H1 (cell line): ENCODE results near the gene FARSB. TPM values are rescaled to one million over a fixed set of nuclear protein-coding genes. Genes with fewer than 3 reads are reported as not detected.
A peak's percentile ranks its signal among the peaks of the same experiment; 100 is the strongest.

ENCODE experiments used
- CTCF ChIA-PET: fragments of 300-600 bp; sonication (Branson Sonifier 250); formaldehyde crosslinking; loops from one replicate; lab custom pipeline; 2021; ENCODE audit not compliant: partially characterized antibody; lab: Charles Lee
- POLR2A ChIA-PET: fragments of 300-600 bp; sonication (Branson Sonifier 250); formaldehyde crosslinking; loops from one replicate; lab custom pipeline; 2021; ENCODE audit warnings: inconsistent platforms; ENCODE audit not compliant: partially characterized antibody; lab: Charles Lee
- DNase-seq, 2 experiments: peaks; one replicate each; pipeline versions ENCODE4 v3.0.0 to v3.0.0-alpha.2; 2010 to 2022; ENCODE audit warnings: low spot score in 2 of 2, low read depth in 1 of 2, mixed read lengths in 1 of 2
- FAIRE-seq: peaks from 2 replicates; lab custom pipeline; 2011; peaks lifted over from hg19 to GRCh38; lab: Jason Lieb, UNC
- H2AFZ ChIP-seq: 2 replicates; pipeline ENCODE4 v1.8.1; 2012; ENCODE audit warnings: low read length, inconsistent platforms
- H2AK5ac ChIP-seq: 2 replicates; pipeline ENCODE4 v1.6.1; 2013; ENCODE audit warnings: low read depth, low read length
- H2BK120ac ChIP-seq: replicated peaks from 2 replicates; pipeline ENCODE3; 2013; ENCODE audit warnings: low read depth, low read length, inconsistent platforms
- H2BK12ac ChIP-seq: 2 replicates; pipeline ENCODE4 v1.6.1; 2013; ENCODE audit warnings: low read depth, low read length
- H2BK15ac ChIP-seq: 2 replicates; pipeline ENCODE4 v1.6.1; 2013; ENCODE audit warnings: low read length
- H2BK20ac ChIP-seq: 2 replicates; pipeline ENCODE4 v1.6.1; 2013; ENCODE audit warnings: low read length
- H2BK5ac ChIP-seq: 2 replicates; pipeline ENCODE4 v1.6.1; 2013; ENCODE audit warnings: low read depth, low read length
- H3K14ac ChIP-seq: 2 replicates; pipeline ENCODE4 v1.6.1; 2013; ENCODE audit warnings: inconsistent platforms; ENCODE audit not compliant: insufficient read length
- H3K18ac ChIP-seq: 2 replicates; pipeline ENCODE4 v1.6.1; 2013; ENCODE audit warnings: low read length; ENCODE audit errors: extremely low read depth
- H3K23ac ChIP-seq: 2 replicates; pipeline ENCODE4 v1.6.1; 2013; ENCODE audit warnings: inconsistent platforms; ENCODE audit not compliant: insufficient read length
- H3K23me2 ChIP-seq: 2 replicates; pipeline ENCODE4 v1.6.1; 2013; ENCODE audit warnings: low read depth, low read length
- H3K27ac ChIP-seq: 2 replicates; pipeline ENCODE4 v1.6.1; 2011; ENCODE audit warnings: low read depth, low read length, inconsistent platforms
- H3K27me3 ChIP-seq, 4 experiments: replicated peaks in 1 of 4; 1 replicate in 1 of 4; 2 replicates in 3 of 4; pipeline versions ENCODE4 v1.6.1 to v1.8.1; 2011 to 2013; ENCODE audit warnings: low read length in 3 of 4, mild to moderate bottlenecking in 3 of 4, inconsistent platforms in 2 of 4, mixed read lengths in 2 of 4, moderate library complexity in 1 of 4; ENCODE audit not compliant: control insufficient read depth in 3 of 4, insufficient read depth in 3 of 4; ENCODE audit errors: extremely low read depth in 1 of 4
- H3K36me3 ChIP-seq, 4 experiments: 2 replicates each; pipeline versions ENCODE4 v1.6.1 to v1.8.1; 2011 to 2013; ENCODE audit warnings: mild to moderate bottlenecking in 4 of 4, low read length in 3 of 4, moderate library complexity in 2 of 4, control low read depth in 1 of 4, inconsistent platforms in 1 of 4; ENCODE audit not compliant: insufficient read depth in 4 of 4, control insufficient read depth in 2 of 4
- H3K4ac ChIP-seq: replicated peaks from 2 replicates; pipeline ENCODE3; 2013; ENCODE audit warnings: low read length, low read depth, mixed read lengths, inconsistent platforms; ENCODE audit not compliant: insufficient read length
- H3K4me1 ChIP-seq, 4 experiments: replicated peaks in 1 of 4; 1 replicate in 1 of 4; 2 replicates in 3 of 4; pipeline versions ENCODE4 v1.6.1 to v1.8.1; 2011 to 2013; ENCODE audit warnings: low read length in 3 of 4, inconsistent platforms in 2 of 4, mixed read lengths in 1 of 4; ENCODE audit not compliant: insufficient read depth in 4 of 4, control insufficient read depth in 3 of 4
- H3K4me2 ChIP-seq, 2 experiments: 2 replicates each; pipeline versions ENCODE4 v1.6.1 to v1.8.1; 2011 to 2013; ENCODE audit warnings: low read depth in 2 of 2, low read length in 2 of 2, control low read depth in 1 of 2, inconsistent platforms in 1 of 2, mild to moderate bottlenecking in 1 of 2; ENCODE audit not compliant: insufficient read depth in 1 of 2
- H3K4me3 ChIP-seq, 4 experiments: fragments of 200-600, 300-600 bp in 1 of 4; sonication (generic), shearing (Covaris generic), sonication (Bioruptor Twin) in 1 of 4; 2 replicates each; pipeline versions ENCODE4 v1.5.1 to v1.8.1; 2011 to 2016; ENCODE audit warnings: low read length in 4 of 4, low read depth in 3 of 4, control low read depth in 2 of 4, inconsistent platforms in 2 of 4, mild to moderate bottlenecking in 2 of 4, mixed read lengths in 1 of 4, moderate library complexity in 1 of 4; ENCODE audit not compliant: insufficient read depth in 2 of 4; ENCODE audit errors: extremely low read depth in 1 of 4
- H3K56ac ChIP-seq: replicated peaks from 2 replicates; pipeline ENCODE3; 2013; ENCODE audit warnings: low read depth, mild to moderate bottlenecking, mixed read lengths, low read length, inconsistent platforms; ENCODE audit not compliant: insufficient read length
- H3K79me1 ChIP-seq: 2 replicates; pipeline ENCODE4 v1.6.1; 2013; ENCODE audit warnings: low read depth, low read length, control low read depth
- H3K79me2 ChIP-seq, 2 experiments: 2 replicates each; pipeline versions ENCODE4 v1.6.1 to v1.8.1; 2012 to 2013; ENCODE audit warnings: low read length in 2 of 2, mild to moderate bottlenecking in 2 of 2, inconsistent platforms in 1 of 2; ENCODE audit not compliant: insufficient read depth in 2 of 2, control insufficient read depth in 1 of 2
- H3K9ac ChIP-seq, 4 experiments: replicated peaks in 1 of 4; 1 replicate in 1 of 4; 2 replicates in 3 of 4; pipeline versions ENCODE4 v1.6.1 to v1.8.1; 2011 to 2013; ENCODE audit warnings: low read depth in 3 of 4, low read length in 3 of 4, control low read depth in 2 of 4, mild to moderate bottlenecking in 2 of 4, moderate library complexity in 2 of 4, inconsistent platforms in 1 of 4; ENCODE audit errors: extremely low read depth in 1 of 4
- H3K9me3 ChIP-seq, 2 experiments: 2 replicates each; pipeline versions ENCODE4 v1.6.1 to v1.8.1; 2012 to 2013; ENCODE audit warnings: mild to moderate bottlenecking in 2 of 2, moderate library complexity in 2 of 2, control low read depth in 1 of 2, inconsistent platforms in 1 of 2, low read depth in 1 of 2, low read length in 1 of 2, mixed read lengths in 1 of 2; ENCODE audit not compliant: insufficient read depth in 2 of 2
- H4K20me1 ChIP-seq, 2 experiments: replicated peaks in 1 of 2; 2 replicates each; pipeline versions ENCODE3 to v1.8.1; 2011 to 2013; ENCODE audit warnings: inconsistent platforms in 2 of 2, low read length in 2 of 2, mild to moderate bottlenecking in 1 of 2; ENCODE audit not compliant: insufficient read depth in 2 of 2, control insufficient read depth in 1 of 2
- H4K5ac ChIP-seq: 2 replicates; pipeline ENCODE4 v1.6.1; 2013; ENCODE audit warnings: low read length, low read depth, mixed read lengths, inconsistent platforms; ENCODE audit not compliant: insufficient read length
- H4K8ac ChIP-seq: 2 replicates; pipeline ENCODE4 v1.8.0; 2013; ENCODE audit warnings: mild to moderate bottlenecking, moderate library complexity, low read length, inconsistent platforms; ENCODE audit not compliant: insufficient read depth; ENCODE audit errors: extremely low read depth
- H4K91ac ChIP-seq: replicated peaks from 2 replicates; pipeline ENCODE3; 2013; ENCODE audit warnings: low read length, mixed read lengths, inconsistent platforms; ENCODE audit not compliant: insufficient read length
- ATF2 ChIP-seq: IDR thresholded peaks from 2 replicates; pipeline ENCODE4 v1.6.1; 2012; ENCODE audit warnings: low read length, inconsistent platforms
- BACH1 ChIP-seq: IDR thresholded peaks from 2 replicates; pipeline ENCODE4 v1.6.1; 2012; ENCODE audit warnings: low read length, improper control_type of control experiment
- CEBPB ChIP-seq: IDR thresholded peaks from 2 replicates; pipeline ENCODE4 v1.6.1; 2012; ENCODE audit warnings: low read depth, low read length
- CREB1 ChIP-seq: IDR thresholded peaks from 2 replicates; pipeline ENCODE4 v1.6.1; 2012; ENCODE audit warnings: inconsistent platforms
- GTF2F1 ChIP-seq: IDR thresholded peaks from 2 replicates; pipeline ENCODE4 v1.6.1; 2012; ENCODE audit warnings: low read depth, low read length, improper control_type of control experiment, borderline replicate concordance
- NRF1 ChIP-seq: IDR thresholded peaks from 2 replicates; pipeline ENCODE4 v1.6.1; 2011; ENCODE audit warnings: mild to moderate bottlenecking, low read depth, low read length, improper control_type of control experiment
- TBP ChIP-seq: IDR thresholded peaks from 2 replicates; pipeline ENCODE4 v1.6.1; 2011; ENCODE audit warnings: low read depth, low read length, improper control_type of control experiment
- USF2 ChIP-seq: IDR thresholded peaks from 2 replicates; pipeline ENCODE4 v1.6.1; 2011; ENCODE audit warnings: low read length, improper control_type of control experiment
- WGBS, 2 experiments: shearing (Covaris generic) in 1 of 2; methylation state at CpG; one replicate each; pipeline versions ENCODE4 v1.1.6 to v1.1.7; 2013 to 2015; ENCODE audit warnings: low lambda C conversion rate in 2 of 2, mixed read lengths in 2 of 2, inconsistent platforms in 1 of 2, low coverage in 1 of 2, missing lambda C conversion rate in 1 of 2; ENCODE audit not compliant: insufficient replicate concordance in 2 of 2, insufficient coverage in 1 of 2, insufficient read length in 1 of 2; ENCODE audit errors: extremely low coverage in 1 of 2, missing lambda C conversion rate in 1 of 2; 5-methylcytosine and 5-hydroxymethylcytosine counted together
- polyA plus RNA-seq, 7 experiments: library from polyadenylated mRNA; depleted of rRNA in 3 of 7; stranded (reverse) in 5 of 7; unstranded in 2 of 7; fragments of >200 nt in 5 of 7; fragments of 200-250 nt in 2 of 7; gene quantifications; 1 replicate in 5 of 7; 2 replicates in 1 of 7; 4 replicates in 1 of 7; pipeline versions ENCODE4 v1.2.1 to v1.2.3, GENCODE V29; 2011 to 2013; ENCODE audit warnings: missing spikeins in 2 of 7, mixed read lengths in 2 of 7
- total RNA-seq: library from RNA; stranded (reverse); fragmentation: NEBNext Ultra II Directional; extraction: Animal tissue kit (Norgen Biotek cat#: 25700); gene quantifications from 2 replicates; pipeline ENCODE4 v1.2.1, GENCODE V29; 2021

Gene FARSB
- total and polyA plus RNA-seq, 2 of the 8 experiments (the other 6 are each of a cell fraction or from before 2014, with no cell fraction given): 21.0 to 37.9 TPM

- Histone ChIP-seq H3K18ac (no peak overlapping the region), H3K27me3 (no peaks in the 10 kb centered on the region), H3K4ac (no peak overlapping the region), H2BK20ac (no peak overlapping the region), H2AK5ac (no peak overlapping the region), H4K5ac (no peak overlapping the region), H3K14ac (no peak overlapping the region), H4K20me1 (no peaks in the 10 kb centered on the region)
- FAIRE-seq (no peak), DNase-seq (no peak)
- no peak for TF ChIP-seq BACH1
- no peak for TF ChIP-seq TBP
- no peak for TF ChIP-seq USF2
- TF ChIP-seq NRF1: no peak
- TF ChIP-seq CEBPB: no peak
- no peak for TF ChIP-seq GTF2F1
- no peak for TF ChIP-seq ATF2
- no peak for TF ChIP-seq CREB1
- TF ChIP-seq, all 59 proteins: peak for 0
- H3K9me3 ChIP-seq: no peaks in the 10 kb centered on the region
- ChIA-PET POLR2A (no interaction called here), CTCF (interaction anchor here (0.7 to 10.6 kb wide), 15 partner anchors 8 to 269 kb away, joined by 3 to 124 read pairs (median 6); partner anchors contain the start of gene MOGAT1)
- no peak overlapping the region for H4K8ac ChIP-seq
- no peak overlapping the region for H3K4me2 ChIP-seq
- no peaks in the 10 kb centered on the region for H3K79me1 ChIP-seq
- H3K23ac ChIP-seq: no peak overlapping the region
- no peak overlapping the region for H2BK15ac ChIP-seq
- no peak overlapping the region for H4K91ac ChIP-seq
- H3K4me3 ChIP-seq: no peak overlapping the region
- no peak overlapping the region for H2AFZ ChIP-seq
- H3K36me3 ChIP-seq: no peaks in the 10 kb centered on the region
- H3K4me1 ChIP-seq: no peaks in the 10 kb centered on the region
- WGBS, 2 experiments: 68% methylated on average over 2 of the region's 2 CpGs; no CpG with 5 or more reads in 1 of the 2 experiments
- H3K23me2 ChIP-seq: no peaks in the 10 kb centered on the region
- H3K27ac ChIP-seq: no peak overlapping the region
- H3K56ac ChIP-seq: no peak overlapping the region
- no peak overlapping the region for H2BK5ac ChIP-seq
- no peak overlapping the region for H2BK120ac ChIP-seq
- H3K9ac ChIP-seq: peak overlapping the region in 1 of 4 experiments; percentile 34; a peak in 1 of 7 replicates
- no peaks in the 10 kb centered on the region for H3K79me2 ChIP-seq
- H2BK12ac ChIP-seq: no peak overlapping the region
Observed at GRCh38 chr2:222689322-222689721, 33.4 kb upstream of the FARSB start.
